SK-N-SH (cell line): Measurements from ENCODE around the gene PLA2G4E.

Experiments used
- CTCF ChIP-seq: fragments of 200-600 bp; sonication (generic); IDR thresholded peaks from 2 replicates; pipeline ENCODE4 v1.6.1; 2017; ENCODE audit warnings: antibody characterized with exemption, mild to moderate bottlenecking, moderate library complexity
- MAX ChIP-seq: IDR thresholded peaks from 2 replicates; pipeline ENCODE4 v1.4.0; 2012; ENCODE audit warnings: low read depth
- POLR2AphosphoS5 ChIP-seq: IDR thresholded peaks from 2 replicates; pipeline ENCODE4 v1.6.1; 2012; ENCODE audit warnings: low read depth, low read length
- REST ChIP-seq: IDR thresholded peaks from 2 replicates; pipeline ENCODE4 v1.6.1; 2012; ENCODE audit warnings: mild to moderate bottlenecking, low read depth, low read length, moderate library complexity

GRCh38 chr15:41966920-41967465 is 53.8 kb downstream of the PLA2G4E start:
- TF ChIP-seq REST, result no peak
- no peak for TF ChIP-seq CTCF
- TF ChIP-seq MAX, result no peak
- TF ChIP-seq POLR2AphosphoS5, result no peak
